SK-N-MC (cell line): Measurements from ENCODE around the gene SHROOM4.

ENCODE experiments used
- EZH2 ChIP-seq: fragments of 200-600 bp; sonication (generic); IDR thresholded peaks from one replicate; pipeline ENCODE4 v1.6.1; 2017; ENCODE audit warnings: antibody characterized with exemption
- POLR2AphosphoS5 ChIP-seq: IDR thresholded peaks from 2 replicates; pipeline ENCODE4 v1.6.1; 2012; ENCODE audit warnings: mild to moderate bottlenecking, low read depth, low read length, borderline replicate concordance

GRCh38 chrX:50671661-50672060 lies 142.3 kb downstream of the SHROOM4 start:
- no peak for TF ChIP-seq EZH2
- no peak for TF ChIP-seq POLR2AphosphoS5
